Measurements from ENCODE around the gene PJA1. TPM values are rescaled to one million over a fixed set of nuclear protein-coding genes. Genes with fewer than 3 reads are reported as not detected.

The PJA1 gene
- total RNA-seq (10 to 100 TPM; 14.2 to 18.5 TPM), polyA plus RNA-seq (47.9 TPM)

GRCh38 chrX:69165087-69165651 lies at the start of gene PJA1:
Gene PJA1 (minus strand): TSS chrX:69165453. CDS start chrX:69163073, 2,380 bp downstream.
- H3K4me3 Mint-ChIP-seq = peak within 1 kb of the TSS; percentile 70 to 90 (median 87)
- POLR2A ChIA-PET = interaction anchor here (1.1 kb wide), 1 partner anchor 336 kb away, joined by 3 read pairs; the partner anchor contains the start of gene EFNB1
- CTCF ChIA-PET = interaction anchor here (0.8 to 2.0 kb wide), 3 partner anchors 8 to 337 kb away, joined by 3 to 9 read pairs (median 4); partner anchors contain the start of gene EFNB1
- peaks cover 0 to 32% (median 0%) of the 10 kb centered on the region in 3 donors for H3K36me3 Mint-ChIP-seq
- Histone ChIP-seq H3K4me3 (ENCODE audit: low read length) (peak within 1 kb of the TSS; percentile 66), H3K4me1 (ENCODE audit: insufficient read depth, low read length) (peaks cover 15% of the 10 kb centered on the region), H3K9me3 (ENCODE audit: low read length) (no peaks in the 10 kb centered on the region), H3K27ac (ENCODE audit: low read depth, low read length) (peak within 1 kb of the TSS; percentile 47), H3K36me3 (ENCODE audit: insufficient read depth, low read length) (no peaks in the 10 kb centered on the region), H3K27me3 (ENCODE audit: insufficient read depth, low read length, poor library complexity, severe bottlenecking) (no peaks in the 10 kb centered on the region)
- H3K9me3 Mint-ChIP-seq = peaks cover 0 to 3% (median 0%) of the 10 kb centered on the region in 5 donors
- peak within 1 kb of the TSS; percentile 75 to 93 (median 88) for H3K27ac Mint-ChIP-seq
- peaks cover 26 to 40% (median 29%) of the 10 kb centered on the region in 3 donors for H3K4me1 Mint-ChIP-seq
- peak; percentile 57 to 81 (median 70) for DNase-seq
- peaks cover 0 to 5% of the 10 kb centered on the region in 2 donors for H3K27me3 Mint-ChIP-seq

GRCh38 chrX:69214463-69214862 lies 49.2 kb upstream of the PJA1 start:
- H3K27me3 Mint-ChIP-seq = peaks cover 0 to 4% of the 10 kb centered on the region in 2 donors
- H3K4me1 Mint-ChIP-seq = no peaks in the 10 kb centered on the region
- H3K36me3 ChIP-seq (ENCODE audit: insufficient read depth, low read length) = no peaks in the 10 kb centered on the region
- no peak for DNase-seq
- no peaks in the 10 kb centered on the region for H3K36me3 Mint-ChIP-seq
- no peak overlapping the region for H3K27ac ChIP-seq (ENCODE audit: low read depth, low read length)
- H3K27me3 ChIP-seq (ENCODE audit: insufficient read depth, low read length, poor library complexity, severe bottlenecking) = no peaks in the 10 kb centered on the region
- no peak overlapping the region for H3K27ac Mint-ChIP-seq
- no peak overlapping the region for H3K4me3 Mint-ChIP-seq
- H3K4me3 ChIP-seq (ENCODE audit: low read length) = no peak overlapping the region
- H3K4me1 ChIP-seq (ENCODE audit: insufficient read depth, low read length) = no peaks in the 10 kb centered on the region
- H3K9me3 Mint-ChIP-seq = no peaks in the 10 kb centered on the region
- CTCF ChIA-PET = interaction anchor here (1.4 kb wide), 1 partner anchor 386 kb away, joined by 3 read pairs; the partner anchor contains the start of gene EFNB1
- POLR2A ChIA-PET = no interaction called here
- no peaks in the 10 kb centered on the region for H3K9me3 ChIP-seq (ENCODE audit: low read length)

GRCh38 chrX:69211701-69212100 lies 46.4 kb upstream of the PJA1 start:
- Mint-ChIP-seq H3K4me1 (no peaks in the 10 kb centered on the region), H3K9me3 (no peaks in the 10 kb centered on the region), H3K36me3 (no peaks in the 10 kb centered on the region), H3K4me3 (no peak overlapping the region), H3K27ac (no peak overlapping the region), H3K27me3 (peaks cover 0 to 11% of the 10 kb centered on the region in 2 donors)
- ChIA-PET CTCF (interaction anchor here (1.2 to 2.6 kb wide), 3 partner anchors 11 to 384 kb away, joined by 3 to 8 read pairs (median 3); no protein-coding TSS in a partner anchor), POLR2A (no interaction called here)
- no peaks in the 10 kb centered on the region for H3K9me3 ChIP-seq (ENCODE audit: low read length)
- no peak overlapping the region for H3K27ac ChIP-seq (ENCODE audit: low read depth, low read length)
- no peaks in the 10 kb centered on the region for H3K4me1 ChIP-seq (ENCODE audit: insufficient read depth, low read length)
- H3K4me3 ChIP-seq (ENCODE audit: low read length) = no peak overlapping the region
- H3K36me3 ChIP-seq (ENCODE audit: insufficient read depth, low read length) = no peaks in the 10 kb centered on the region
- no peak for DNase-seq
- no peaks in the 10 kb centered on the region for H3K27me3 ChIP-seq (ENCODE audit: insufficient read depth, low read length, poor library complexity, severe bottlenecking)

GRCh38 chrX:69210581-69210980 lies 45.3 kb upstream of the PJA1 start:
- Histone ChIP-seq H3K27me3 (ENCODE audit: insufficient read depth, low read length, poor library complexity, severe bottlenecking) (no peaks in the 10 kb centered on the region), H3K4me1 (ENCODE audit: insufficient read depth, low read length) (no peaks in the 10 kb centered on the region), H3K9me3 (ENCODE audit: low read length) (no peaks in the 10 kb centered on the region), H3K36me3 (ENCODE audit: insufficient read depth, low read length) (no peaks in the 10 kb centered on the region), H3K27ac (ENCODE audit: low read depth, low read length) (no peak overlapping the region), H3K4me3 (ENCODE audit: low read length) (no peak overlapping the region)
- H3K9me3 Mint-ChIP-seq = no peaks in the 10 kb centered on the region
- peaks cover 0 to 11% of the 10 kb centered on the region in 2 donors for H3K27me3 Mint-ChIP-seq
- no peaks in the 10 kb centered on the region for H3K36me3 Mint-ChIP-seq
- no peak overlapping the region for H3K27ac Mint-ChIP-seq
- ChIA-PET POLR2A (no interaction called here), CTCF (interaction anchor here (1.3 kb wide), 1 partner anchor 12 kb away, joined by 3 read pairs; no protein-coding TSS in a partner anchor)
- no peak for DNase-seq
- no peak overlapping the region for H3K4me3 Mint-ChIP-seq
- no peaks in the 10 kb centered on the region for H3K4me1 Mint-ChIP-seq

- Mint-ChIP-seq H3K36me3 (no peaks in the 10 kb centered on the region), H3K27me3 (peaks cover 0 to 14% of the 10 kb centered on the region in 2 donors), H3K4me3 (no peak overlapping the region), H3K27ac (no peak overlapping the region), H3K9me3 (no peaks in the 10 kb centered on the region), H3K4me1 (no peaks in the 10 kb centered on the region)
- H3K9me3 ChIP-seq (ENCODE audit: low read length) = no peaks in the 10 kb centered on the region
- DNase-seq = no peak
- H3K4me3 ChIP-seq (ENCODE audit: low read length) = no peak overlapping the region
- H3K36me3 ChIP-seq (ENCODE audit: insufficient read depth, low read length) = no peaks in the 10 kb centered on the region
- no peaks in the 10 kb centered on the region for H3K27me3 ChIP-seq (ENCODE audit: insufficient read depth, low read length, poor library complexity, severe bottlenecking)
- H3K4me1 ChIP-seq (ENCODE audit: insufficient read depth, low read length) = no peaks in the 10 kb centered on the region
- POLR2A ChIA-PET = no interaction called here
- no peak overlapping the region for H3K27ac ChIP-seq (ENCODE audit: low read depth, low read length)
- CTCF ChIA-PET = no interaction called here
Observed at GRCh38 chrX:69207216-69207615, 42.0 kb upstream of the PJA1 start.

GRCh38 chrX:69203638-69204037 lies 38.4 kb upstream of the PJA1 start:
- peaks cover 0 to 11% of the 10 kb centered on the region in 2 donors for H3K27me3 Mint-ChIP-seq
- no peaks in the 10 kb centered on the region for H3K36me3 Mint-ChIP-seq
- no peak overlapping the region for H3K27ac Mint-ChIP-seq
- H3K4me3 ChIP-seq (ENCODE audit: low read length) = no peak overlapping the region
- H3K27ac ChIP-seq (ENCODE audit: low read depth, low read length) = no peak overlapping the region
- H3K4me1 Mint-ChIP-seq = no peaks in the 10 kb centered on the region
- H3K27me3 ChIP-seq (ENCODE audit: insufficient read depth, low read length, poor library complexity, severe bottlenecking) = no peaks in the 10 kb centered on the region
- no peak overlapping the region for H3K4me3 Mint-ChIP-seq
- no peaks in the 10 kb centered on the region for H3K36me3 ChIP-seq (ENCODE audit: insufficient read depth, low read length)
- POLR2A ChIA-PET = no interaction called here
- H3K9me3 ChIP-seq (ENCODE audit: low read length) = no peaks in the 10 kb centered on the region
- H3K4me1 ChIP-seq (ENCODE audit: insufficient read depth, low read length) = no peaks in the 10 kb centered on the region
- no peak for DNase-seq
- no peaks in the 10 kb centered on the region for H3K9me3 Mint-ChIP-seq
- CTCF ChIA-PET = interaction anchor here (1.4 kb wide), 1 partner anchor 19 kb away, joined by 3 read pairs; no protein-coding TSS in a partner anchor

- Histone ChIP-seq H3K9me3 (ENCODE audit: low read length) (no peaks in the 10 kb centered on the region), H3K27ac (ENCODE audit: low read depth, low read length) (no peak overlapping the region), H3K4me1 (ENCODE audit: insufficient read depth, low read length) (no peaks in the 10 kb centered on the region), H3K27me3 (ENCODE audit: insufficient read depth, low read length, poor library complexity, severe bottlenecking) (no peaks in the 10 kb centered on the region), H3K4me3 (ENCODE audit: low read length) (no peak overlapping the region), H3K36me3 (ENCODE audit: insufficient read depth, low read length) (no peaks in the 10 kb centered on the region)
- Mint-ChIP-seq H3K27ac (no peak overlapping the region), H3K4me1 (no peaks in the 10 kb centered on the region), H3K27me3 (peaks cover 0 to 2% of the 10 kb centered on the region in 2 donors), H3K9me3 (no peaks in the 10 kb centered on the region), H3K36me3 (no peaks in the 10 kb centered on the region), H3K4me3 (no peak overlapping the region)
- ChIA-PET CTCF (no interaction called here), POLR2A (no interaction called here)
- DNase-seq = no peak
Observed at GRCh38 chrX:69197690-69198089, 32.4 kb upstream of the PJA1 start.

GRCh38 chrX:69196666-69197065 lies 31.4 kb upstream of the PJA1 start:
- Histone ChIP-seq H3K36me3 (ENCODE audit: insufficient read depth, low read length) (no peaks in the 10 kb centered on the region), H3K4me1 (ENCODE audit: insufficient read depth, low read length) (no peaks in the 10 kb centered on the region), H3K9me3 (ENCODE audit: low read length) (no peaks in the 10 kb centered on the region), H3K4me3 (ENCODE audit: low read length) (no peak overlapping the region), H3K27me3 (ENCODE audit: insufficient read depth, low read length, poor library complexity, severe bottlenecking) (no peaks in the 10 kb centered on the region), H3K27ac (ENCODE audit: low read depth, low read length) (no peak overlapping the region)
- H3K9me3 Mint-ChIP-seq = no peaks in the 10 kb centered on the region
- ChIA-PET CTCF (no interaction called here), POLR2A (no interaction called here)
- peaks cover 0 to 4% of the 10 kb centered on the region in 2 donors for H3K27me3 Mint-ChIP-seq
- H3K27ac Mint-ChIP-seq = peak overlapping the region in 2 of 8 donors; percentile 4 to 14
- no peaks in the 10 kb centered on the region for H3K36me3 Mint-ChIP-seq
- no peak for DNase-seq
- no peaks in the 10 kb centered on the region for H3K4me1 Mint-ChIP-seq
- H3K4me3 Mint-ChIP-seq = no peak overlapping the region
